Coronary artery (tissue), 2 donors: ENCODE results near the gene FAM3B.

ENCODE experiments used
- DNase-seq: peaks from one replicate; pipeline ENCODE4 v3.0.0-alpha.2; 2017; ENCODE audit warnings: low spot score
- H3K27ac ChIP-seq, 2 donors: fragments of 200-600 bp; sonication (generic); one replicate each; pipeline ENCODE4 v1.5.1; 2016 to 2019
- H3K4me3 ChIP-seq: fragments of 200-600 bp; sonication (generic); 2 replicates; pipeline ENCODE4 v1.5.1; 2016; ENCODE audit warnings: mild to moderate bottlenecking, moderate library complexity
- CTCF ChIP-seq: fragments of 200-600 bp; sonication (generic); IDR thresholded peaks from one replicate; pipeline ENCODE4 v1.5.1; 2019; ENCODE audit warnings: antibody characterized with exemption

Gene FAM3B

DNA sequence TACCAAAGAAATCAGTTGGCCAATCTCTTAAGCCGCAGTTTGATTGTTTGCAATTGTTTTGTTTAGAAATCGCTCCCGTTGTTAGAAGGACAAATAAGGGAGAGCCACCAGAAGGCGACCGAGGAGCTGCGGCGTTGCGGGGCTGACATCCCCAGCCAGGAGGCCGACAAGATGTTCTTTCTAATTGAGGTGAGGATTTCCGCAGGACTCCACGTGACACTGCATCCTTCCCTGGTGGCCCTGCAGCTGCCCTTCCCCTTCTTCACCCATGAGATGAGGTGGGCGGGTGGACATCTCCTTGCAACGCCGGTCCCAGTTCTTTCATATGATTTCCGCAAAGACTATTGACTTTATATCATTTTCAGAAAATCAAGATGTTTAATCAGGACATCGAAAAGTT is 82.2 kb downstream of the FAM3B start:
- Histone ChIP-seq H3K4me3 (no peak overlapping the region), H3K27ac (no peak overlapping the region)
- peak; percentile 24 for DNase-seq
- no peak for TF ChIP-seq CTCF

GRCh38 chr21:41399246-41399800 is 82.7 kb downstream of the FAM3B start:
- no peak for TF ChIP-seq CTCF
- DNase-seq, result peak; percentile 35
- Histone ChIP-seq H3K4me3 (no peak overlapping the region), H3K27ac (no peak overlapping the region)

DNA sequence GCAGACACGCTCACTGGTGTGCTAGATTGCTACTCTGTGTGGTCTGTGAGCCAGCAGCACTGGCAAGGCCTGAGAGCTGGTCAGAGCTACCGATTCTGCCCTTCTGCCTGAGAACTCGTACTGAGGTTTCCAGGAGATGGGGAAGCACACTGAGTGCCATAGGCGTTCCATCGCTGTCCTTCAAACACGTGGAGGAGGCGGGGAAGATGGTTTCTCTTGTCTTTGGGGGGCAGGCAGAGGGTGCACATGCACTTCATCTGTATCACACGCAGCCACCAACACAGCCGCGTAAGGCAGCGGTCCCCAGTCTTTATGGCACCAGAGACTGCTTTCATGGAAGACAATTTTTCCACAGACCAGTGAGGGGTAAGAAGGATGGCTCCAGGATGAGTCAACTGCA is 85.6 kb downstream of the FAM3B start:
- H3K4me3 ChIP-seq, result no peak overlapping the region
- TF ChIP-seq CTCF, result no peak
- H3K27ac ChIP-seq, result no peak overlapping the region
- peak; percentile 29 for DNase-seq

- Histone ChIP-seq H3K27ac (no peak overlapping the region), H3K4me3 (no peak overlapping the region)
- peak; percentile 56 for DNase-seq
- TF ChIP-seq CTCF, result no peak
Observed at GRCh38 chr21:41402796-41403195, 86.2 kb downstream of the FAM3B start.

DNA sequence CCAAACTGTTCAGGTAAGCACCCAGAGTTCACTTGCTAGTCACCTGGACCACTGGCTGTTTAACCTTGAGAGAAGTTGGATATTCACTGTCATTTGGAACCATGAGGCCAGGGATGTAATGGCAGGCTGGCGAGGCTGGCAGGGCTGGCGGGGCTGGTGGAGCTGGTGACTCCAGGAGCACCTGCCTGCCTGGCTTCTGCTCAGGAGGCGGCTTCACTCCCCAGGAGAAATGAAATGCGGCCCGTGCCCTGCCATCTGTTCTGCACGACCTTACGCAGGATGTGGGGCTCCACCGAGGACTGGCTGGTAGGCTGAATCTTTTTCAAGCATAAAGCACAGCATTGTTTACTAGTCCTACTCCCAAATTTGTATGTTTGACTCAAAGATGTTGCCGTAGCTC is 86.7 kb downstream of the FAM3B start:
- peak; percentile 69 for DNase-seq
- TF ChIP-seq CTCF, result no peak
- H3K4me3 ChIP-seq, result no peak overlapping the region
- no peak overlapping the region for H3K27ac ChIP-seq

- no peak overlapping the region for H3K27ac ChIP-seq
- H3K4me3 ChIP-seq, result no peak overlapping the region
- TF ChIP-seq CTCF, result no peak
- peak; percentile 36 for DNase-seq
Observed at GRCh38 chr21:41403966-41404365, 87.4 kb downstream of the FAM3B start.

- no peak for TF ChIP-seq CTCF
- Histone ChIP-seq H3K4me3 (no peak overlapping the region), H3K27ac (no peak overlapping the region)
- DNase-seq, result peak; percentile 33
Observed at GRCh38 chr21:41405321-41405720, 88.7 kb downstream of the FAM3B start.
